Measurements from ENCODE around the gene SEM1. TPM values are rescaled to one million over a fixed set of nuclear protein-coding genes. Genes with fewer than 3 reads are reported as not detected.
"Not testable (repeated sequence)": the region's sequence is repeated elsewhere in the genome, so short reads cannot be mapped to it uniquely, and the experiment has no call there.

Gene SEM1
- 116 and 123 TPM in 2 replicates for total RNA-seq (2022)
- percentile 66 among the genes with signal in this experiment for Bru-seq, nascent RNA
- BruChase-seq, experiment 1, labeled RNA remaining after a 2-hour chase, result percentile 70 among the genes with signal in this experiment
- BruChase-seq, experiment 2, labeled RNA remaining after a 6-hour chase, result percentile 60 among the genes with signal in this experiment
- long read RNA-seq, transcript SEM1-201 (3 exons, 1,314 nt), result major isoform, 451 of 478 reads
- long read RNA-seq, partial matches to known transcripts, result 0 of 478 reads
- long read RNA-seq, other reads (novel, unspliced or antisense), result 23 of 478 reads

- Mint-ChIP-seq H3K9me3 (ENCODE audit: unreplicated experiment) (peaks cover 26% of the 10 kb centered on the region), H3K27ac (ENCODE audit: unreplicated experiment) (peak within 1 kb of the TSS; percentile 98), H3K4me3 (ENCODE audit: unreplicated experiment) (peak within 1 kb of the TSS; percentile 88), H3K4me1 (ENCODE audit: low read depth, unreplicated experiment) (no peaks in the 10 kb centered on the region), H3K36me3 (ENCODE audit: insufficient read depth, unreplicated experiment) (peaks cover 15% of the 10 kb centered on the region), H3K27me3 (ENCODE audit: insufficient read depth, unreplicated experiment) (no peaks in the 10 kb centered on the region)
- no peaks in the 10 kb centered on the region; the same call in 1 of the 2 replicates for H3K9me3 ChIP-seq
- TSS peak; percentile 79 for BruUV-seq (replicated peaks)
- DNase-seq, result peak; percentile 81 to 86
- peak within 1 kb of the TSS; percentile 78 for H3K4me3 ChIP-seq (ENCODE audit: low read depth, low read length)
- H3K27me3 ChIP-seq (replicated peaks; ENCODE audit: control insufficient read depth, insufficient read depth, low read length), result no peaks in the 10 kb centered on the region
- ChIA-PET CTCF (no interaction called here), POLR2A (no interaction called here)
- no peak for TF ChIP-seq CTCF (IDR thresholded peaks at IDR 0.05; ENCODE audit: insufficient read depth in 1 of 2, low read depth in 1 of 2, low read length in 1 of 2, severe bottlenecking in 1 of 2, unreplicated experiment in 1 of 2)
- intact Hi-C loops (cut with micrococcal nuclease; ENCODE audit: unreplicated experiment), result loop anchor here (1.0 to 10.0 kb wide), 2 partner anchors 315 to 406 kb away; partner anchors contain the start of gene DLX5
- H3K4me1 ChIP-seq, result peaks cover 11% of the 10 kb centered on the region
- H3K36me3 ChIP-seq (ENCODE audit: control insufficient read depth, insufficient read depth, low read length), result no peaks in the 10 kb centered on the region
Measured at GRCh38 chr7:96709381-96710228, at the start of gene SEM1. TSS of gene SEM1 (minus strand) at chr7:96709846. CDS start at chr7:96709763, 83 bp downstream.

DNA sequence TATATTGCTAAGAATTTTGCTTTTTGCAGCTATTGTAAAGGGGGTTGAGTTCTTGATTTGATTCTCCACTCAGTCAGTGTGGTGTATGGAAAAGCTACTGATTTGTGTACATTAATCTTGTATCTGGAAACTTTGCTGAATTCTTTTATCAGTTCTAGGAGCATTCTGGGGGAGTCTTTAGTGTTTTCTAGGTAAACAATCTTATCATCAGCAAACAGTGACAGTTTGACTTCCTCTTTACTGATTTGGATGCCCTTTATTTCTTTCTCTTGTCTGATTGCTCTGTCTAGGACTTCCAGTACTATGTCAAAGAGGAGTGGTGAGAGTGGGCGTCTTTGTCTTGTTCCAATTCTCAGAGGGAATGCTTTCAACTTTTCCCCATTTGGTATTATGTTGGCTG, 48.2 kb upstream of the SEM1 start:
- H3K36me3 ChIP-seq (ENCODE audit: control insufficient read depth, insufficient read depth, low read length); H3K4me3 ChIP-seq (ENCODE audit: low read depth, low read length); DNase-seq; H3K4me1 ChIP-seq; H3K9me3 Mint-ChIP-seq (ENCODE audit: unreplicated experiment); H3K4me3 Mint-ChIP-seq (ENCODE audit: unreplicated experiment); H3K27me3 ChIP-seq (replicated peaks; ENCODE audit: control insufficient read depth, insufficient read depth, low read length); H3K27ac Mint-ChIP-seq (ENCODE audit: unreplicated experiment); CTCF ChIA-PET; BruUV-seq (replicated peaks); H3K4me1 Mint-ChIP-seq (ENCODE audit: low read depth, unreplicated experiment); H3K36me3 Mint-ChIP-seq (ENCODE audit: insufficient read depth, unreplicated experiment); intact Hi-C loops (cut with micrococcal nuclease; ENCODE audit: unreplicated experiment); H3K9me3 ChIP-seq; POLR2A ChIA-PET: not testable (repeated sequence)
- peaks cover 23% of the 10 kb centered on the region for H3K27me3 Mint-ChIP-seq (ENCODE audit: insufficient read depth, unreplicated experiment)

- no peak overlapping the region for H3K27ac Mint-ChIP-seq (ENCODE audit: unreplicated experiment)
Measured at GRCh38 chr7:96747418-96747940, 37.8 kb upstream of the SEM1 start.

More at GRCh38 chr7:96747418-96747940, 37.8 kb upstream of the SEM1 start:
- Histone ChIP-seq H3K4me1 (no peaks in the 10 kb centered on the region), H3K9me3 (no peaks in the 10 kb centered on the region; the same call in 1 of the 2 replicates), H3K27me3 (replicated peaks; ENCODE audit: control insufficient read depth, insufficient read depth, low read length) (no peaks in the 10 kb centered on the region), H3K36me3 (ENCODE audit: control insufficient read depth, insufficient read depth, low read length) (no peaks in the 10 kb centered on the region), H3K4me3 (ENCODE audit: low read depth, low read length) (no peak overlapping the region)
- no peak overlapping the region for H3K4me3 Mint-ChIP-seq (ENCODE audit: unreplicated experiment)
- no peaks in the 10 kb centered on the region for H3K36me3 Mint-ChIP-seq (ENCODE audit: insufficient read depth, unreplicated experiment)
- H3K27me3 Mint-ChIP-seq (ENCODE audit: insufficient read depth, unreplicated experiment), result peaks cover 14% of the 10 kb centered on the region
- POLR2A ChIA-PET, result no interaction called here
- H3K9me3 Mint-ChIP-seq (ENCODE audit: unreplicated experiment), result no peaks in the 10 kb centered on the region
- H3K4me1 Mint-ChIP-seq (ENCODE audit: low read depth, unreplicated experiment), result no peaks in the 10 kb centered on the region
- BruUV-seq (replicated peaks), result no TSS peak
- CTCF ChIA-PET, result no interaction called here
- no peak for TF ChIP-seq CTCF (IDR thresholded peaks at IDR 0.05; ENCODE audit: insufficient read depth in 1 of 2, low read depth in 1 of 2, low read length in 1 of 2, severe bottlenecking in 1 of 2, unreplicated experiment in 1 of 2)
- no peak for DNase-seq
- intact Hi-C loops (cut with micrococcal nuclease; ENCODE audit: unreplicated experiment), result no loop called here
